Stimulated activated CD8-positive, alpha-beta memory T cell treated with anti-CD3 and anti-CD28 coated beads, Interleukin-15, amount 100 ng/mL, for 48 hours (primary cell): Measurements from ENCODE around the gene LRRC10.

Experiments used
- DNase-seq, 2 donors: peaks; one replicate each; pipeline ENCODE4 v3.0.0-alpha.2; 2020; ENCODE audit warnings: low read depth in 2 of 2

The LRRC10 gene

GRCh38 chr12:69610729-69611128, at the start of gene LRRC10:
Gene LRRC10, minus strand, starts transcription at chr12:69610907. Its CDS starts 69 bp downstream, at chr12:69610838.
- no peak for DNase-seq

GRCh38 chr12:69660164-69660863, 49.6 kb upstream of the LRRC10 start:
- no peak for DNase-seq

GRCh38 chr12:69658203-69658602, 47.5 kb upstream of the LRRC10 start:
- no peak for DNase-seq

GRCh38 chr12:69657376-69658137, 46.9 kb upstream of the LRRC10 start:
- DNase-seq = no peak

GRCh38 chr12:69655616-69656340, 45.1 kb upstream of the LRRC10 start:
- no peak for DNase-seq

GRCh38 chr12:69653703-69654102, 43.0 kb upstream of the LRRC10 start:
- no peak for DNase-seq

- no peak for DNase-seq
Measured at GRCh38 chr12:69651922-69652321, 41.2 kb upstream of the LRRC10 start.

GRCh38 chr12:69649529-69649928, 38.8 kb upstream of the LRRC10 start:
- DNase-seq = no peak

GRCh38 chr12:69648476-69648875, 37.8 kb upstream of the LRRC10 start:
- DNase-seq = no peak

GRCh38 chr12:69647178-69647577, 36.5 kb upstream of the LRRC10 start:
- DNase-seq = no peak

GRCh38 chr12:69645031-69645430, 34.3 kb upstream of the LRRC10 start:
- DNase-seq = no peak

GRCh38 chr12:69644511-69644910, 33.8 kb upstream of the LRRC10 start:
- DNase-seq = no peak

GRCh38 chr12:69642531-69642930, 31.8 kb upstream of the LRRC10 start:
- no peak for DNase-seq

GRCh38 chr12:69641546-69641945, 30.8 kb upstream of the LRRC10 start:
- no peak for DNase-seq

- peak; percentile 34 to 42 for DNase-seq
Measured at GRCh38 chr12:69639400-69640016, 28.8 kb upstream of the LRRC10 start.

GRCh38 chr12:69633061-69633460, 22.4 kb upstream of the LRRC10 start:
- no peak for DNase-seq

- no peak for DNase-seq
Measured at GRCh38 chr12:69630191-69630590, 19.5 kb upstream of the LRRC10 start.

GRCh38 chr12:69627501-69627900, 16.8 kb upstream of the LRRC10 start:
- no peak for DNase-seq

GRCh38 chr12:69623970-69624369, 13.3 kb upstream of the LRRC10 start:
- no peak for DNase-seq

- no peak for DNase-seq
Measured at GRCh38 chr12:69621551-69621950, 10.8 kb upstream of the LRRC10 start.

GRCh38 chr12:69620921-69621320, 10.2 kb upstream of the LRRC10 start:
- no peak for DNase-seq

- DNase-seq = no peak
Measured at GRCh38 chr12:69620077-69620476, 9.4 kb upstream of the LRRC10 start.
